Measurements from ENCODE around the gene THSD7A.

DNA sequence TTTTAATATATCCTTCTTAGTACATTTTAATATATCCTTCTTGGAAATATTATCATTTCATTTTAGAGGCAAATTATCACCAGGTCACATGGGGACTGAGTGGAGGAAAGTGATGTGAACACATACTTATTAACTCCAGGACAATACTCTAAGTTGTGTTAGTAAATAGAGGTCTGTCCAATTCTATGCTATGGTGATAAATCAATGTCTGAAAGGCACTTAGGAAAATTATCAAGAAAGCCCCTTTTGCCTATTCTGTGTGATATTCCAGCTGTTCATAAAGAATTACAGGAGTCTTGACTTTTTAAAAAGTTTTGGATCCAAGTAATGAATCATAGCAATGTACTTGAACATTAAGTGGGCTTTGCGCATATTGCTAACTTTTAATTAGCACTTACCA lies 88.5 kb downstream of the THSD7A start:
- TF ChIP-seq POLR2AphosphoS5 (IDR thresholded peaks at IDR 0.05; ENCODE audit: low read depth, low read length) (no peak), TAF1 (IDR thresholded peaks at IDR 0.05; ENCODE audit: low read depth, low read length) (no peak), POLR2A (IDR thresholded peaks at IDR 0.05; ENCODE audit: low read depth, low read length) (no peak), POU2F2 (IDR thresholded peaks at IDR 0.05; ENCODE audit: low read depth, low read length) (no peak), PAX5 (IDR thresholded peaks at IDR 0.05; ENCODE audit: insufficient read depth, low read length, severe bottlenecking) (no peak), SPI1 (IDR thresholded peaks at IDR 0.05; ENCODE audit: low read depth, low read length) (no peak)

Measured in GM12891 (cell line).